GM10266 (cell line): ENCODE measurements around the gene UBD.

Experiments
- DNase-seq: peaks from one replicate; pipeline ENCODE4 v3.0.0; 2012; ENCODE audit errors: extremely low spot score
- TF ChIP-seq, protein P1 (sequence below): IDR thresholded peaks from 2 replicates; pipeline ENCODE4 v1.5.1; 2012; ENCODE audit warnings: mild to moderate bottlenecking, low read depth; ENCODE audit not compliant: control insufficient read depth, insufficient read depth; ENCODE audit errors: missing control alignments

The UBD gene

DNA sequence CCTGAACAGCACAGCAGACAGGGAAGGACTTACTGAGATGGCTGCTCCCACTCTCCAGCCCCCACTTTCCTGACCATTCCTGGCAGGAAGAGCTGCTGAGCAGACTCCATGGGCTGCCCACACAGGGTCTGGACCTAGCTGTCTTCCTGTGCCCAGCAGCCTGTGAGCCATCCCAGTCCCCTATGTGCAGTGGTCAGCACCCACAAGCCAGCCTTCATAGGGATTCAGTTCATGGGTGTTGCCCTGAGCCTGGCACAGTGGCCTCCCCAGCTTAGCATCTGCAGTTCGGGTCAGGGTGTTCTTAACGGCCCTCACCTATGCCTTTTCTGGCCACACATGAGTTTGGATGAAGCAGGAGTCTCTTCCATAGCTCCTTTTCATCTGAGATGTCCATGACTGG, 32.0 kb downstream of the UBD start:
- TF ChIP-seq, protein P1, sequence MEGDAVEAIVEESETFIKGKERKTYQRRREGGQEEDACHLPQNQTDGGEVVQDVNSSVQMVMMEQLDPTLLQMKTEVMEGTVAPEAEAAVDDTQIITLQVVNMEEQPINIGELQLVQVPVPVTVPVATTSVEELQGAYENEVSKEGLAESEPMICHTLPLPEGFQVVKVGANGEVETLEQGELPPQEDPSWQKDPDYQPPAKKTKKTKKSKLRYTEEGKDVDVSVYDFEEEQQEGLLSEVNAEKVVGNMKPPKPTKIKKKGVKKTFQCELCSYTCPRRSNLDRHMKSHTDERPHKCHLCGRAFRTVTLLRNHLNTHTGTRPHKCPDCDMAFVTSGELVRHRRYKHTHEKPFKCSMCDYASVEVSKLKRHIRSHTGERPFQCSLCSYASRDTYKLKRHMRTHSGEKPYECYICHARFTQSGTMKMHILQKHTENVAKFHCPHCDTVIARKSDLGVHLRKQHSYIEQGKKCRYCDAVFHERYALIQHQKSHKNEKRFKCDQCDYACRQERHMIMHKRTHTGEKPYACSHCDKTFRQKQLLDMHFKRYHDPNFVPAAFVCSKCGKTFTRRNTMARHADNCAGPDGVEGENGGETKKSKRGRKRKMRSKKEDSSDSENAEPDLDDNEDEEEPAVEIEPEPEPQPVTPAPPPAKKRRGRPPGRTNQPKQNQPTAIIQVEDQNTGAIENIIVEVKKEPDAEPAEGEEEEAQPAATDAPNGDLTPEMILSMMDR: no peak
- no peak for DNase-seq

- DNase-seq: no peak
- TF ChIP-seq, protein P1: no peak
These were observed 32.4 kb downstream of the UBD start for GRCh38 chr6:29527126-29527525.

DNA sequence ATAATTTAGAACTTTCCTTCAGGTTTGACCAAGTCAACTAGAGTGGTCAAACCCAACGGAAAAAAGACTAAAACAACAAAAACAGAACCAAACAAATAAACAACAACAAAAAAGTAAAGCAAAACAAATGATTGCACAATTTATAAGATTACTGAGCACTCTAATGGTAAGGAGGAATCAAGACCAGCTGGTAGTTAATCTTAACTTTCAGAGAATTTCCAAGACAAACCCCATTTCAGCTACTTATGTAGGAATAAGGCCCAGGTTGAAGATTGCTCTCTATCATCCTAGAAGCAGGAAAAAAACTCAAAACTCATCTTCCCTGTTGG, 34.3 kb downstream of the UBD start:
- TF ChIP-seq, protein P1: no peak
- no peak for DNase-seq

DNA sequence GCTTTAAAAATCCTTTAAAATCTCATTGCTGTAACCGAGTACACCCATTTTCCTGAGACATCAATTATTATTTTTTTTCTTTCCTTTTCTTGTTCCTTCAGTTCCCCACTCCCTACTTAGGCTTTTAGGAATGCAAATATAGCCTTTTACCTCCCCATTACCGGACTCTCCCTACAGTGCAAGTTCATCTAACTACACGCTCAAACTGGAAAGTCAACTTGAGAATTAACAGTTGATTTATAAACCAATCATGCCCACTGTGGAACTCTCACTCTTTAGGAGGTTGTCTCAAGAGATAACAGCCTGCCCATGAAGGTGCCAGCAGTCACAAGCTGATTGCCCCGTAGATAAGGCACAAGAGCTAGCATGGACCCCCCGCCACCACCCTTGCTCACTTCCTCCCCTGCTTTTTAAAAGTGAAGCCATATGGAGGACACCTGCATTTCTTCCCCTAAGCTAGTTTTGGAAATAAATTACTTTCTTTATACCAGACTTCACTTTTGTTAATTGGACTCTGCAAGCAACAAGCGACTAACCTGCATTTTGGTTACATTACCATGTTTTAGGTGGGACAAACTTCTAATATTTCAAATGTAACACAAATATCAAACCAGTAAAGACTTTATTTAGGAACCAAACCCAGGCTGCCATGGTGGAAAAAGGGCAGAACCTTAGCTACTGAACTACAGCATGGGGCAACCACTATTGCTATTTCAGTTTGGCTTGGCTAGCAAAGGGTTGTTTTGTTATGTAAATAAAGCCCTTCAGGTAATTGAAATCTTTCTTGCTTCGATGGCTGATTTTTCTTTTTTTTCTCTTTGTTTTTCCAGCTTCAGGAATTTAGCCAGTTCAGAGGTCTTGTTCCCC, 34.9 kb downstream of the UBD start:
- TF ChIP-seq, protein P1: no peak
- no peak for DNase-seq

- TF ChIP-seq, protein P1: no peak
- DNase-seq: no peak
These were observed 35.5 kb downstream of the UBD start for GRCh38 chr6:29524044-29524443.

- no peak for DNase-seq
- TF ChIP-seq, protein P1: no peak
These were observed 37.3 kb downstream of the UBD start for GRCh38 chr6:29522227-29522626.

DNA sequence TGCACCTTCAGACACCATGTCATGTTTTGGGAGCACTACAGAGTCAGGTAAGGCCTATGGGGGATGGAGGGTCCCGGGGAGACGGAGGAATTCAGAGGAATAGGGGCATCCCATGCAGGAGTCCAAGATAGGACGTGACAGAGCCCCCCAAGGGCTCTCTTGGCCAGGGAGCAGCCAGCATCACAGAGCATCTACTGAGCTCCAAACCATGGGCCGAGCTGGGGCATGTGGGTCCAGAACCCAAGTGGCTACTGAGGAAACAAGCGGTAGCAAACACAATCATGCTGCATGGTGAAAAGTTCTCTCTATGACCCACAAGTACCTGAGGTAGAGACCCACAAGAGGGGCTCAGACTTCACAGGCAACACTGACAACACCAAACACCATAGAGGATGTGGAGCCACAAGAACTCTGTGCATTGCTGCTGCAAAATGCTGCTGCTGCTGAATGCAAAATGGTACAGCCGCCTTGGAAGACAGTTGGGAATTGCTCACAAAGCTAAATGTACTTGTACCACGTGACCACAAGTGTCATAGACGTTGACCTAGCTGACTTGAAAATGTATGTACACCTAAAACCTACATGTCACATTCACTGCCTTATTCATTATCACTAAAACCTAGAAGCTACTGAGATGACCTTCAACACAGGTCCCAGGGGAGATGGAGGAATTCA, 38.4 kb downstream of the UBD start:
- DNase-seq: no peak
- TF ChIP-seq, protein P1: no peak
